Liver (tissue), 9 donors: ENCODE results near the gene TRIM69. TPM values are rescaled to one million over a fixed set of nuclear protein-coding genes. Genes with fewer than 3 reads are reported as not detected.

Experiments
- DNase-seq: peaks from one replicate; pipeline ENCODE4 v3.0.0-alpha.2; 2017; ENCODE audit warnings: low spot score
- H3K27ac ChIP-seq, 2 donors: one replicate each; pipeline ENCODE4 v1.7.0; 2013; ENCODE audit warnings: inconsistent platforms in 2 of 2, low read length in 2 of 2, control low read depth in 1 of 2, low read depth in 1 of 2, mild to moderate bottlenecking in 1 of 2
- H3K27me3 ChIP-seq, 4 donors: one replicate each; pipeline versions ENCODE4 v1.6.1 to v1.7.0; 2013; ENCODE audit warnings: low read length in 3 of 4, inconsistent platforms in 1 of 4, mild to moderate bottlenecking in 1 of 4, moderate library complexity in 1 of 4; ENCODE audit not compliant: control insufficient read depth in 4 of 4, insufficient read depth in 4 of 4
- H3K36me3 ChIP-seq, 4 donors: one replicate each; pipeline versions ENCODE4 v1.6.1 to v1.7.0; 2013; ENCODE audit warnings: low read length in 3 of 4, mild to moderate bottlenecking in 3 of 4, low read depth in 1 of 4, moderate library complexity in 1 of 4; ENCODE audit not compliant: control insufficient read depth in 4 of 4, insufficient read depth in 3 of 4
- H3K4me1 ChIP-seq, 4 donors: one replicate each; pipeline versions ENCODE4 v1.6.1 to v1.7.0; 2013; ENCODE audit warnings: low read length in 3 of 4, mild to moderate bottlenecking in 3 of 4, moderate library complexity in 1 of 4; ENCODE audit not compliant: control insufficient read depth in 4 of 4, insufficient read depth in 4 of 4
- H3K4me3 ChIP-seq, 3 donors: one replicate each; pipeline versions ENCODE4 v1.6.1 to v1.7.0; 2013; ENCODE audit warnings: low read length in 3 of 3, control low read depth in 1 of 3, low read depth in 1 of 3, mild to moderate bottlenecking in 1 of 3
- H3K9ac ChIP-seq, 2 donors: one replicate each; pipeline ENCODE4 v1.7.0; 2013; ENCODE audit warnings: low read length in 2 of 2, mild to moderate bottlenecking in 2 of 2, moderate library complexity in 2 of 2, control low read depth in 1 of 2, low read depth in 1 of 2
- H3K9me3 ChIP-seq, 4 donors: one replicate each; pipeline versions ENCODE4 v1.6.1 to v1.7.0; 2013; ENCODE audit warnings: low read length in 3 of 4; ENCODE audit not compliant: control insufficient read depth in 4 of 4
- FOXA1 ChIP-seq: IDR thresholded peaks from 2 replicates; pipeline ENCODE4 v1.6.1; 2016; ENCODE audit warnings: antibody characterized with exemption
- GABPA ChIP-seq, 2 donors: IDR thresholded peaks in 1 of 2; conservative IDR thresholded peaks in 1 of 2; 2 replicates each; pipeline ENCODE4 v1.6.1; 2016; ENCODE audit warnings: antibody characterized with exemption in 2 of 2, mild to moderate bottlenecking in 1 of 2, moderate library complexity in 1 of 2
- HNF4A ChIP-seq, 2 donors: conservative IDR thresholded peaks; 2 replicates each; pipeline ENCODE4 v1.6.1; 2016; ENCODE audit warnings: antibody characterized with exemption in 2 of 2, mild to moderate bottlenecking in 2 of 2
- HNF4G ChIP-seq: IDR thresholded peaks from 2 replicates; pipeline ENCODE4 v1.6.1; 2016; ENCODE audit warnings: antibody characterized with exemption
- JUND ChIP-seq, 2 donors: IDR thresholded peaks; 2 replicates each; pipeline ENCODE4 v1.6.1; 2016; ENCODE audit warnings: antibody characterized with exemption in 2 of 2
- SP1 ChIP-seq: IDR thresholded peaks from 2 replicates; pipeline ENCODE4 v1.6.1; 2018; ENCODE audit warnings: antibody characterized with exemption, mild to moderate bottlenecking
- TAF1 ChIP-seq: conservative IDR thresholded peaks from 2 replicates; pipeline ENCODE4 v1.6.1; 2016; ENCODE audit warnings: antibody characterized with exemption, mild to moderate bottlenecking
- YY1 ChIP-seq: IDR thresholded peaks from 2 replicates; pipeline ENCODE4 v1.6.1; 2016; ENCODE audit warnings: antibody characterized with exemption, mild to moderate bottlenecking
- WGBS: extraction: QIAGEN DNeasy Blood & Tissue Kit; methylation state at CpG from one replicate; pipeline ENCODE4 v1.1.7; 2013; 5-methylcytosine and 5-hydroxymethylcytosine counted together
- polyA plus RNA-seq, 2 donors: library from polyadenylated mRNA; stranded (reverse) in 1 of 2; unstranded in 1 of 2; fragments of 200-250 nt in 1 of 2; fragments of >200 nt in 1 of 2; fragmentation: Nextera tagmentation in 1 of 2; extraction: Ambion mirVana in 1 of 2; gene quantifications; one replicate each; pipeline versions ENCODE4 v1.2.1 to v1.2.3, GENCODE V29; 2013 to 2015
- total RNA-seq, 2 donors: library from RNA; depleted of rRNA; stranded (reverse); fragments of >200 nt; gene quantifications; one replicate each; pipeline ENCODE4 v1.2.3, GENCODE V29; 2014
- TF ChIP-seq, protein P1 (sequence below): IDR thresholded peaks from 2 replicates; pipeline ENCODE4 v1.6.1; 2016; ENCODE audit warnings: antibody characterized with exemption, mild to moderate bottlenecking
- TF ChIP-seq, protein P2 (sequence below): IDR thresholded peaks from 2 replicates; pipeline ENCODE4 v1.6.1; 2016; ENCODE audit warnings: antibody characterized with exemption
- TF ChIP-seq, protein P3 (sequence below): IDR thresholded peaks from 2 replicates; pipeline ENCODE4 v1.6.1; 2016; ENCODE audit warnings: antibody characterized with exemption
- TF ChIP-seq, protein P4 (sequence below): IDR thresholded peaks from 2 replicates; pipeline ENCODE4 v1.6.1; 2016; ENCODE audit warnings: antibody characterized with exemption
- TF ChIP-seq, protein P5 (sequence below): fragments of 150-350 bp; IDR thresholded peaks from 2 replicates; pipeline ENCODE4 v1.5.1; 2017; ENCODE audit warnings: improper control_type of control experiment, low read depth, low read length; ENCODE audit not compliant: missing input control
- donor health status: healthy.
- donor health status: healthy.
- donor health status: healthy.
- donor health status: healthy.
- donor health status: healthy.

Gene TRIM69
- total and polyA plus RNA-seq, 4 donors = 3.6 to 10.0 (median 5.3) TPM

DNA sequence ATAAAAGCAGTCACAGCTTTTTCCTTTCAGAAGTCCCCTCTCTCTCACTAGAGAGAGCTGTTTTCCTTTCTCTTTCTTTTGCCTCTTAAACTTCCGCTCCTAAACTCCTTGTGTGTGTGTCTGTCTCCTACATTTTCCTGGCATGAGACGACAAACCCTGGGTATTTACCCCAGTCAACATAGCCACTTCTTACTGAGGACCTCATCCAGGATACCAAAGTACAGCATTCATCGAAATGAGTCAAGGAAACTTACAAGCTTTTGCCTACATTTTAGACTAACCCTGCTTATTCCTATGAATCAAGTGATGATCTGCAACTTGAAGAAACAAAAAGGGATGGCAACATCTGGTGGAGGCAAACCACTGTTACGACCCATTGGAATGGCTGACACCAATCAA, 41.9 kb upstream of the TRIM69 start (continued):
- TF ChIP-seq, protein P1, sequence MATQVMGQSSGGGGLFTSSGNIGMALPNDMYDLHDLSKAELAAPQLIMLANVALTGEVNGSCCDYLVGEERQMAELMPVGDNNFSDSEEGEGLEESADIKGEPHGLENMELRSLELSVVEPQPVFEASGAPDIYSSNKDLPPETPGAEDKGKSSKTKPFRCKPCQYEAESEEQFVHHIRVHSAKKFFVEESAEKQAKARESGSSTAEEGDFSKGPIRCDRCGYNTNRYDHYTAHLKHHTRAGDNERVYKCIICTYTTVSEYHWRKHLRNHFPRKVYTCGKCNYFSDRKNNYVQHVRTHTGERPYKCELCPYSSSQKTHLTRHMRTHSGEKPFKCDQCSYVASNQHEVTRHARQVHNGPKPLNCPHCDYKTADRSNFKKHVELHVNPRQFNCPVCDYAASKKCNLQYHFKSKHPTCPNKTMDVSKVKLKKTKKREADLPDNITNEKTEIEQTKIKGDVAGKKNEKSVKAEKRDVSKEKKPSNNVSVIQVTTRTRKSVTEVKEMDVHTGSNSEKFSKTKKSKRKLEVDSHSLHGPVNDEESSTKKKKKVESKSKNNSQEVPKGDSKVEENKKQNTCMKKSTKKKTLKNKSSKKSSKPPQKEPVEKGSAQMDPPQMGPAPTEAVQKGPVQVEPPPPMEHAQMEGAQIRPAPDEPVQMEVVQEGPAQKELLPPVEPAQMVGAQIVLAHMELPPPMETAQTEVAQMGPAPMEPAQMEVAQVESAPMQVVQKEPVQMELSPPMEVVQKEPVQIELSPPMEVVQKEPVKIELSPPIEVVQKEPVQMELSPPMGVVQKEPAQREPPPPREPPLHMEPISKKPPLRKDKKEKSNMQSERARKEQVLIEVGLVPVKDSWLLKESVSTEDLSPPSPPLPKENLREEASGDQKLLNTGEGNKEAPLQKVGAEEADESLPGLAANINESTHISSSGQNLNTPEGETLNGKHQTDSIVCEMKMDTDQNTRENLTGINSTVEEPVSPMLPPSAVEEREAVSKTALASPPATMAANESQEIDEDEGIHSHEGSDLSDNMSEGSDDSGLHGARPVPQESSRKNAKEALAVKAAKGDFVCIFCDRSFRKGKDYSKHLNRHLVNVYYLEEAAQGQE = no peak
- TF ChIP-seq, protein P2, sequence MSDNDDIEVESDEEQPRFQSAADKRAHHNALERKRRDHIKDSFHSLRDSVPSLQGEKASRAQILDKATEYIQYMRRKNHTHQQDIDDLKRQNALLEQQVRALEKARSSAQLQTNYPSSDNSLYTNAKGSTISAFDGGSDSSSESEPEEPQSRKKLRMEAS = no peak
- TF ChIP-seq TAF1 (no peak), FOXA1 (no peak)

DNA sequence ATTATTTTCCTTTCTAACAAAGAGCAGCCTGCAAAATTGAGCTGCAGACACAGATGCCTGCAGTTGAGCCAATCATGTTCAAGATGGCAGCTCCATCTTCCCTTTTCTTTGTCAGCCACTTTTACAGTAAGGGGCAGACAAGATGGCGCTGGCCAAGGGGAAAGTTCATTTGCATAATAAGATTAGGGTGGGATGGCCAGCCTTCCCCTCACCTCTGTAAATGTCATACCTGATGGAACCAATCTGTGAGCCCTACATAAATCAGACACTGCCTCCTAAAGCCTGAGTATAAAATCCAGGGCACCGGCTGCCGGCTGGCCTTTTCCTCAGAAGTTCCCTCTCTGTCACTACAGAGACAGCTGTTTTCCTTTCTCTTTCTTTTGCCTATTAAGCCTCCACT, 41.0 kb upstream of the TRIM69 start:
- Histone ChIP-seq H3K4me1 (no peaks in the 10 kb centered on the region), H3K36me3 (no peaks in the 10 kb centered on the region), H3K9ac (no peak overlapping the region), H3K9me3 (no peaks in the 10 kb centered on the region), H3K27me3 (no peaks in the 10 kb centered on the region), H3K27ac (no peak overlapping the region), H3K4me3 (no peak overlapping the region)
- DNase-seq = no peak
- WGBS = 81% methylated on average over 3 of the region's 3 CpGs
- TF ChIP-seq FOXA1 (no peak), GABPA (IDR thresholded peaks at IDR 0.05 in 1 of 2, conservative IDR thresholded peaks at IDR 0.05 in 1 of 2) (no peak), HNF4A (conservative IDR thresholded peaks at IDR 0.05) (no peak), YY1 (no peak), HNF4G (no peak), JUND (IDR thresholded peaks at IDR 0.05) (no peak), TAF1 (no peak), SP1 (no peak)
- TF ChIP-seq, protein P3, sequence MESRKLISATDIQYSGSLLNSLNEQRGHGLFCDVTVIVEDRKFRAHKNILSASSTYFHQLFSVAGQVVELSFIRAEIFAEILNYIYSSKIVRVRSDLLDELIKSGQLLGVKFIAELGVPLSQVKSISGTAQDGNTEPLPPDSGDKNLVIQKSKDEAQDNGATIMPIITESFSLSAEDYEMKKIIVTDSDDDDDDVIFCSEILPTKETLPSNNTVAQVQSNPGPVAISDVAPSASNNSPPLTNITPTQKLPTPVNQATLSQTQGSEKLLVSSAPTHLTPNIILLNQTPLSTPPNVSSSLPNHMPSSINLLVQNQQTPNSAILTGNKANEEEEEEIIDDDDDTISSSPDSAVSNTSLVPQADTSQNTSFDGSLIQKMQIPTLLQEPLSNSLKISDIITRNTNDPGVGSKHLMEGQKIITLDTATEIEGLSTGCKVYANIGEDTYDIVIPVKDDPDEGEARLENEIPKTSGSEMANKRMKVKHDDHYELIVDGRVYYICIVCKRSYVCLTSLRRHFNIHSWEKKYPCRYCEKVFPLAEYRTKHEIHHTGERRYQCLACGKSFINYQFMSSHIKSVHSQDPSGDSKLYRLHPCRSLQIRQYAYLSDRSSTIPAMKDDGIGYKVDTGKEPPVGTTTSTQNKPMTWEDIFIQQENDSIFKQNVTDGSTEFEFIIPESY = no peak
- TF ChIP-seq, protein P4, sequence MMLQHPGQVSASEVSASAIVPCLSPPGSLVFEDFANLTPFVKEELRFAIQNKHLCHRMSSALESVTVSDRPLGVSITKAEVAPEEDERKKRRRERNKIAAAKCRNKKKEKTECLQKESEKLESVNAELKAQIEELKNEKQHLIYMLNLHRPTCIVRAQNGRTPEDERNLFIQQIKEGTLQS = no peak
- TF ChIP-seq, protein P1 = no peak
- TF ChIP-seq, protein P5, sequence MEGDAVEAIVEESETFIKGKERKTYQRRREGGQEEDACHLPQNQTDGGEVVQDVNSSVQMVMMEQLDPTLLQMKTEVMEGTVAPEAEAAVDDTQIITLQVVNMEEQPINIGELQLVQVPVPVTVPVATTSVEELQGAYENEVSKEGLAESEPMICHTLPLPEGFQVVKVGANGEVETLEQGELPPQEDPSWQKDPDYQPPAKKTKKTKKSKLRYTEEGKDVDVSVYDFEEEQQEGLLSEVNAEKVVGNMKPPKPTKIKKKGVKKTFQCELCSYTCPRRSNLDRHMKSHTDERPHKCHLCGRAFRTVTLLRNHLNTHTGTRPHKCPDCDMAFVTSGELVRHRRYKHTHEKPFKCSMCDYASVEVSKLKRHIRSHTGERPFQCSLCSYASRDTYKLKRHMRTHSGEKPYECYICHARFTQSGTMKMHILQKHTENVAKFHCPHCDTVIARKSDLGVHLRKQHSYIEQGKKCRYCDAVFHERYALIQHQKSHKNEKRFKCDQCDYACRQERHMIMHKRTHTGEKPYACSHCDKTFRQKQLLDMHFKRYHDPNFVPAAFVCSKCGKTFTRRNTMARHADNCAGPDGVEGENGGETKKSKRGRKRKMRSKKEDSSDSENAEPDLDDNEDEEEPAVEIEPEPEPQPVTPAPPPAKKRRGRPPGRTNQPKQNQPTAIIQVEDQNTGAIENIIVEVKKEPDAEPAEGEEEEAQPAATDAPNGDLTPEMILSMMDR = no peak
